Measurements from ENCODE around the gene NAT9. TPM values are rescaled to one million over a fixed set of nuclear protein-coding genes. Genes with fewer than 3 reads are reported as not detected.

NAT9 gene
- total RNA-seq, 1 experiment from 2014 or later = 25.3 TPM

GRCh38 chr17:74745548-74746177 lies 30.5 kb downstream of the NAT9 start:
- DNase-seq = no peak
- Histone ChIP-seq H3K36me3 (ENCODE audit: insufficient read depth, low read length) (no peaks in the 10 kb centered on the region), H3K4me1 (ENCODE audit: low read length) (peaks cover 22% of the 10 kb centered on the region), H2AFZ (ENCODE audit: low read length) (no peak overlapping the region), H3K4me2 (ENCODE audit: low read depth, low read length, poor library complexity, severe bottlenecking) (no peak overlapping the region), H3K27ac (ENCODE audit: low read length) (no peak overlapping the region), H3K4me3 (ENCODE audit: low read length) (no peak overlapping the region), H4K20me1 (ENCODE audit: insufficient read depth, low read depth, low read length) (peaks cover 12% of the 10 kb centered on the region), H3K9me3 (ENCODE audit: low read length) (no peaks in the 10 kb centered on the region), H3K9me2 (replicated peaks; ENCODE audit: insufficient read depth, low read length) (no peaks in the 10 kb centered on the region), H3K27me3 (ENCODE audit: low read length) (no peaks in the 10 kb centered on the region), H3K79me2 (ENCODE audit: low read length) (peaks cover 22% of the 10 kb centered on the region), H3K9ac (ENCODE audit: low read length) (no peak overlapping the region)

GRCh38 chr17:74744714-74745547 lies 31.2 kb downstream of the NAT9 start:
- peak; percentile 87 for DNase-seq
- H3K27me3 ChIP-seq (ENCODE audit: low read length) = no peaks in the 10 kb centered on the region
- no peak overlapping the region for H3K9ac ChIP-seq (ENCODE audit: low read length)
- peaks cover 16% of the 10 kb centered on the region for H3K4me1 ChIP-seq (ENCODE audit: low read length)
- no peak overlapping the region for H3K4me2 ChIP-seq (ENCODE audit: low read depth, low read length, poor library complexity, severe bottlenecking)
- H3K27ac ChIP-seq (ENCODE audit: low read length) = no peak overlapping the region
- H3K9me3 ChIP-seq (ENCODE audit: low read length) = no peaks in the 10 kb centered on the region
- H3K79me2 ChIP-seq (ENCODE audit: low read length) = peaks cover 14% of the 10 kb centered on the region
- no peak overlapping the region for H3K4me3 ChIP-seq (ENCODE audit: low read length)
- H4K20me1 ChIP-seq (ENCODE audit: insufficient read depth, low read depth, low read length) = peaks cover 7% of the 10 kb centered on the region
- H3K9me2 ChIP-seq (replicated peaks; ENCODE audit: insufficient read depth, low read length) = no peaks in the 10 kb centered on the region
- H3K36me3 ChIP-seq (ENCODE audit: insufficient read depth, low read length) = no peaks in the 10 kb centered on the region
- H2AFZ ChIP-seq (ENCODE audit: low read length) = no peak overlapping the region

GRCh38 chr17:74744349-74744713 lies 31.8 kb downstream of the NAT9 start:
- Histone ChIP-seq H3K27me3 (ENCODE audit: low read length) (no peaks in the 10 kb centered on the region), H3K79me2 (ENCODE audit: low read length) (peaks cover 8% of the 10 kb centered on the region), H3K9ac (ENCODE audit: low read length) (no peak overlapping the region), H3K9me2 (replicated peaks; ENCODE audit: insufficient read depth, low read length) (no peaks in the 10 kb centered on the region), H4K20me1 (ENCODE audit: insufficient read depth, low read depth, low read length) (peaks cover 1% of the 10 kb centered on the region; the same call in 1 of the 2 replicates), H3K4me3 (ENCODE audit: low read length) (no peak overlapping the region), H3K4me2 (ENCODE audit: low read depth, low read length, poor library complexity, severe bottlenecking) (no peak overlapping the region), H3K36me3 (ENCODE audit: insufficient read depth, low read length) (no peaks in the 10 kb centered on the region), H3K4me1 (ENCODE audit: low read length) (peaks cover 11% of the 10 kb centered on the region), H3K27ac (ENCODE audit: low read length) (no peak overlapping the region), H2AFZ (ENCODE audit: low read length) (no peak overlapping the region), H3K9me3 (ENCODE audit: low read length) (no peaks in the 10 kb centered on the region)
- no peak for DNase-seq

GRCh38 chr17:74743755-74744154 lies 32.4 kb downstream of the NAT9 start:
- DNase-seq = no peak
- Histone ChIP-seq H3K4me3 (ENCODE audit: low read length) (no peak overlapping the region), H3K9me2 (replicated peaks; ENCODE audit: insufficient read depth, low read length) (no peaks in the 10 kb centered on the region), H3K9ac (ENCODE audit: low read length) (no peak overlapping the region), H2AFZ (ENCODE audit: low read length) (no peak overlapping the region), H3K79me2 (ENCODE audit: low read length) (peaks cover 2% of the 10 kb centered on the region), H3K4me1 (ENCODE audit: low read length) (peaks cover 11% of the 10 kb centered on the region), H4K20me1 (ENCODE audit: insufficient read depth, low read depth, low read length) (no peaks in the 10 kb centered on the region), H3K4me2 (ENCODE audit: low read depth, low read length, poor library complexity, severe bottlenecking) (no peak overlapping the region), H3K9me3 (ENCODE audit: low read length) (no peaks in the 10 kb centered on the region), H3K27ac (ENCODE audit: low read length) (no peak overlapping the region), H3K27me3 (ENCODE audit: low read length) (no peaks in the 10 kb centered on the region), H3K36me3 (ENCODE audit: insufficient read depth, low read length) (no peaks in the 10 kb centered on the region)

GRCh38 chr17:74742978-74743545 lies 33.1 kb downstream of the NAT9 start:
- no peak overlapping the region for H3K27ac ChIP-seq (ENCODE audit: low read length)
- H3K4me2 ChIP-seq (ENCODE audit: low read depth, low read length, poor library complexity, severe bottlenecking) = no peak overlapping the region

GRCh38 chr17:74742153-74742515 lies 34.0 kb downstream of the NAT9 start:
- Histone ChIP-seq H3K9me3 (ENCODE audit: low read length) (no peaks in the 10 kb centered on the region), H3K9me2 (replicated peaks; ENCODE audit: insufficient read depth, low read length) (no peaks in the 10 kb centered on the region), H3K36me3 (ENCODE audit: insufficient read depth, low read length) (no peaks in the 10 kb centered on the region), H2AFZ (ENCODE audit: low read length) (no peak overlapping the region), H3K4me1 (ENCODE audit: low read length) (peaks cover 14% of the 10 kb centered on the region), H3K27ac (ENCODE audit: low read length) (no peak overlapping the region), H3K27me3 (ENCODE audit: low read length) (peaks cover 2% of the 10 kb centered on the region; the same call in 1 of the 2 replicates), H4K20me1 (ENCODE audit: insufficient read depth, low read depth, low read length) (no peaks in the 10 kb centered on the region), H3K79me2 (ENCODE audit: low read length) (no peaks in the 10 kb centered on the region), H3K9ac (ENCODE audit: low read length) (no peak overlapping the region), H3K4me2 (ENCODE audit: low read depth, low read length, poor library complexity, severe bottlenecking) (no peak overlapping the region), H3K4me3 (ENCODE audit: low read length) (no peak overlapping the region)
- no peak for DNase-seq

More at GRCh38 chr17:74742978-74743545, 33.1 kb downstream of the NAT9 start:
- H2AFZ ChIP-seq (ENCODE audit: low read length) = no peak overlapping the region
- H4K20me1 ChIP-seq (ENCODE audit: insufficient read depth, low read depth, low read length) = no peaks in the 10 kb centered on the region
- no peaks in the 10 kb centered on the region for H3K9me2 ChIP-seq (replicated peaks; ENCODE audit: insufficient read depth, low read length)
- H3K4me3 ChIP-seq (ENCODE audit: low read length) = no peak overlapping the region
- H3K36me3 ChIP-seq (ENCODE audit: insufficient read depth, low read length) = no peaks in the 10 kb centered on the region
- no peaks in the 10 kb centered on the region for H3K79me2 ChIP-seq (ENCODE audit: low read length)
- DNase-seq = no peak
- H3K9me3 ChIP-seq (ENCODE audit: low read length) = no peaks in the 10 kb centered on the region
- peaks cover 11% of the 10 kb centered on the region for H3K4me1 ChIP-seq (ENCODE audit: low read length)
- no peak overlapping the region for H3K9ac ChIP-seq (ENCODE audit: low read length)
- no peaks in the 10 kb centered on the region for H3K27me3 ChIP-seq (ENCODE audit: low read length)

- H3K79me2 ChIP-seq (ENCODE audit: low read length) = no peaks in the 10 kb centered on the region
- no peak overlapping the region for H3K4me2 ChIP-seq (ENCODE audit: low read depth, low read length, poor library complexity, severe bottlenecking)
- no peak overlapping the region for H3K9ac ChIP-seq (ENCODE audit: low read length)
- no peaks in the 10 kb centered on the region for H3K9me2 ChIP-seq (replicated peaks; ENCODE audit: insufficient read depth, low read length)
- H3K4me1 ChIP-seq (ENCODE audit: low read length) = peaks cover 23% of the 10 kb centered on the region
- H3K27ac ChIP-seq (ENCODE audit: low read length) = no peak overlapping the region
- no peaks in the 10 kb centered on the region for H3K9me3 ChIP-seq (ENCODE audit: low read length)
- no peak overlapping the region for H2AFZ ChIP-seq (ENCODE audit: low read length)
- no peak for DNase-seq
- H3K27me3 ChIP-seq (ENCODE audit: low read length) = peaks cover 2% of the 10 kb centered on the region; the same call in 1 of the 2 replicates
- no peaks in the 10 kb centered on the region for H4K20me1 ChIP-seq (ENCODE audit: insufficient read depth, low read depth, low read length)
- no peaks in the 10 kb centered on the region for H3K36me3 ChIP-seq (ENCODE audit: insufficient read depth, low read length)
- H3K4me3 ChIP-seq (ENCODE audit: low read length) = no peak overlapping the region
These were observed 35.3 kb downstream of the NAT9 start for GRCh38 chr17:74740641-74741387.

- Histone ChIP-seq H2AFZ (ENCODE audit: low read length) (no peak overlapping the region), H4K20me1 (ENCODE audit: insufficient read depth, low read depth, low read length) (no peaks in the 10 kb centered on the region), H3K79me2 (ENCODE audit: low read length) (no peaks in the 10 kb centered on the region), H3K4me2 (ENCODE audit: low read depth, low read length, poor library complexity, severe bottlenecking) (no peak overlapping the region), H3K4me3 (ENCODE audit: low read length) (no peak overlapping the region), H3K9me2 (replicated peaks; ENCODE audit: insufficient read depth, low read length) (no peaks in the 10 kb centered on the region), H3K27ac (ENCODE audit: low read length) (no peak overlapping the region), H3K9ac (ENCODE audit: low read length) (no peak overlapping the region), H3K36me3 (ENCODE audit: insufficient read depth, low read length) (no peaks in the 10 kb centered on the region), H3K4me1 (ENCODE audit: low read length) (peaks cover 23% of the 10 kb centered on the region), H3K9me3 (ENCODE audit: low read length) (no peaks in the 10 kb centered on the region), H3K27me3 (ENCODE audit: low read length) (peaks cover 2% of the 10 kb centered on the region; the same call in 1 of the 2 replicates)
- DNase-seq = no peak
These were observed 36.0 kb downstream of the NAT9 start for GRCh38 chr17:74740173-74740572.

Measured in Karpas-422 (cell line).